ENCODE results near the gene GSK3B. TPM values are rescaled to one million over a fixed set of nuclear protein-coding genes. Genes with fewer than 3 reads are reported as not detected.

GSK3B gene
- total and polyA plus RNA-seq, 2 donors from 2014 or later = 6.4 to 52.1 TPM

- Histone ChIP-seq H3K4me1 (ENCODE audit: control insufficient read depth in 2 of 3, insufficient read depth in 2 of 3, low read depth in 1 of 3, low read length in 3 of 3) (no peaks in the 10 kb centered on the region), H3K9me3 (ENCODE audit: control insufficient read depth in 2 of 3, insufficient read depth in 1 of 3, low read length in 3 of 3) (no peaks in the 10 kb centered on the region), H3K36me3 (ENCODE audit: control insufficient read depth in 2 of 3, insufficient read depth in 3 of 3, low read length in 3 of 3) (no peaks in the 10 kb centered on the region), H3K27me3 (ENCODE audit: control insufficient read depth, insufficient read depth, low read length) (no peaks in the 10 kb centered on the region), H3K4me3 (ENCODE audit: low read length in 3 of 3) (no peak overlapping the region), H3K9ac (ENCODE audit: low read length in 3 of 3) (no peak overlapping the region), H3K27ac (ENCODE audit: low read depth in 2 of 2, low read length in 2 of 2) (no peak overlapping the region)
- FAIRE-seq = no peak
- intact Hi-C loops (cut with DNase I) = no loop called here
- no peak for DNase-seq
- TF ChIP-seq, protein P1, sequence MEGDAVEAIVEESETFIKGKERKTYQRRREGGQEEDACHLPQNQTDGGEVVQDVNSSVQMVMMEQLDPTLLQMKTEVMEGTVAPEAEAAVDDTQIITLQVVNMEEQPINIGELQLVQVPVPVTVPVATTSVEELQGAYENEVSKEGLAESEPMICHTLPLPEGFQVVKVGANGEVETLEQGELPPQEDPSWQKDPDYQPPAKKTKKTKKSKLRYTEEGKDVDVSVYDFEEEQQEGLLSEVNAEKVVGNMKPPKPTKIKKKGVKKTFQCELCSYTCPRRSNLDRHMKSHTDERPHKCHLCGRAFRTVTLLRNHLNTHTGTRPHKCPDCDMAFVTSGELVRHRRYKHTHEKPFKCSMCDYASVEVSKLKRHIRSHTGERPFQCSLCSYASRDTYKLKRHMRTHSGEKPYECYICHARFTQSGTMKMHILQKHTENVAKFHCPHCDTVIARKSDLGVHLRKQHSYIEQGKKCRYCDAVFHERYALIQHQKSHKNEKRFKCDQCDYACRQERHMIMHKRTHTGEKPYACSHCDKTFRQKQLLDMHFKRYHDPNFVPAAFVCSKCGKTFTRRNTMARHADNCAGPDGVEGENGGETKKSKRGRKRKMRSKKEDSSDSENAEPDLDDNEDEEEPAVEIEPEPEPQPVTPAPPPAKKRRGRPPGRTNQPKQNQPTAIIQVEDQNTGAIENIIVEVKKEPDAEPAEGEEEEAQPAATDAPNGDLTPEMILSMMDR (IDR thresholded peaks at IDR 0.05; ENCODE audit: borderline replicate concordance, extremely low read depth, insufficient read depth) = no peak
These were observed 35.7 kb upstream of the GSK3B start for GRCh38 chr3:120129718-120130513.

- FAIRE-seq = no peak
- Histone ChIP-seq H3K4me1 (ENCODE audit: control insufficient read depth in 2 of 3, insufficient read depth in 2 of 3, low read depth in 1 of 3, low read length in 3 of 3) (no peaks in the 10 kb centered on the region), H3K9me3 (ENCODE audit: control insufficient read depth in 2 of 3, insufficient read depth in 1 of 3, low read length in 3 of 3) (no peaks in the 10 kb centered on the region), H3K9ac (ENCODE audit: low read length in 3 of 3) (no peak overlapping the region), H3K27me3 (ENCODE audit: control insufficient read depth, insufficient read depth, low read length) (no peaks in the 10 kb centered on the region), H3K27ac (ENCODE audit: low read depth in 2 of 2, low read length in 2 of 2) (no peak overlapping the region), H3K4me3 (ENCODE audit: low read length in 3 of 3) (no peak overlapping the region), H3K36me3 (ENCODE audit: control insufficient read depth in 2 of 3, insufficient read depth in 3 of 3, low read length in 3 of 3) (no peaks in the 10 kb centered on the region)
- intact Hi-C loops (cut with DNase I) = no loop called here
- TF ChIP-seq, protein P1 (IDR thresholded peaks at IDR 0.05; ENCODE audit: borderline replicate concordance, extremely low read depth, insufficient read depth) = no peak
- no peak for DNase-seq
These were observed 34.8 kb upstream of the GSK3B start for GRCh38 chr3:120129051-120129450.

DNA sequence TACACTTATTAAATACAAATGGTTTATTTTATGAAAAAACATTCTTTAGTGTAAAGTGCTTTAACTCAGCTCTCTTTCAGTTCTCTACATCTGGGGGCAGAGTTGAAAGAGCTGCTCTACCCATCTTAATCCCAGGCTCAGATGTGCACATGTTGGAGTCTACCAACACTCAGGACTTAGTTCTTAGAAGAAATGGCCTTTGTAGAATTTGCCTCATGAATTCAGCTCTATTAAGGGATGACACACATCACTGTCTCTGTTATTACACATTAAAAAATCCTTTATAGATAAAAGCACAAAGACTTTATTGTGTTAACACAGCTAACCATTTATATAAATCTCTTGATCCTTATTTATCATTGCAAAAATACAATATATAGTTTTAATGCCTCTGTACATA is 31.7 kb upstream of the GSK3B start:
- Histone ChIP-seq H3K9ac (ENCODE audit: low read length in 3 of 3) (no peak overlapping the region), H3K4me1 (ENCODE audit: control insufficient read depth in 2 of 3, insufficient read depth in 2 of 3, low read depth in 1 of 3, low read length in 3 of 3) (no peaks in the 10 kb centered on the region), H3K27me3 (ENCODE audit: control insufficient read depth, insufficient read depth, low read length) (no peaks in the 10 kb centered on the region), H3K36me3 (ENCODE audit: control insufficient read depth in 2 of 3, insufficient read depth in 3 of 3, low read length in 3 of 3) (no peaks in the 10 kb centered on the region), H3K9me3 (ENCODE audit: control insufficient read depth in 2 of 3, insufficient read depth in 1 of 3, low read length in 3 of 3) (no peaks in the 10 kb centered on the region), H3K27ac (ENCODE audit: low read depth in 2 of 2, low read length in 2 of 2) (no peak overlapping the region), H3K4me3 (ENCODE audit: low read length in 3 of 3) (no peak overlapping the region)
- no peak for FAIRE-seq
- no peak for DNase-seq
- TF ChIP-seq, protein P1 (IDR thresholded peaks at IDR 0.05; ENCODE audit: borderline replicate concordance, extremely low read depth, insufficient read depth) = no peak
- intact Hi-C loops (cut with DNase I) = no loop called here

Data from kidney (tissue), 14 donors.